Upper lobe of left lung (tissue), 6 donors: ENCODE measurements around the gene ATXN2. TPM values are rescaled to one million over a fixed set of nuclear protein-coding genes. Genes with fewer than 3 reads are reported as not detected.

Experiments
- ATAC-seq, 2 donors: fragments of 200-7000 bp; cut with Tn5 transposase; one replicate each; pipeline ENCODE4 v1.9.1; 2022; ENCODE audit warnings: mild to moderate bottlenecking in 2 of 2, moderate library complexity in 2 of 2; ENCODE audit not compliant: low FRiP score in 2 of 2
- DNase-seq, 2 donors: peaks; one replicate each; pipeline ENCODE4 v3.0.0-alpha.2; 2019 to 2020
- H3K27ac ChIP-seq, 4 donors: fragments of 200-600 bp; sonication (generic); one replicate each; pipeline ENCODE4 v1.5.1; 2016 to 2019
- H3K27me3 ChIP-seq, 4 donors: fragments of 200-600 bp; sonication (generic); one replicate each; pipeline ENCODE4 v1.5.1; 2017 to 2019
- H3K36me3 ChIP-seq, 4 donors: fragments of 200-600 bp; sonication (generic); one replicate each; pipeline ENCODE4 v1.5.1; 2016 to 2019
- H3K4me1 ChIP-seq, 4 donors: fragments of 200-600 bp; sonication (generic); one replicate each; pipeline ENCODE4 v1.5.1; 2018 to 2019
- H3K4me3 ChIP-seq, 4 donors: fragments of 200-600 bp; sonication (generic); one replicate each; pipeline ENCODE4 v1.5.1; 2017 to 2019; ENCODE audit warnings: mild to moderate bottlenecking in 2 of 4, moderate library complexity in 1 of 4
- H3K9me3 ChIP-seq, 4 donors: fragments of 200-600 bp; sonication (generic); one replicate each; pipeline ENCODE4 v1.5.1; 2018 to 2019
- CTCF ChIP-seq, 6 experiments: fragments of 450-650 bp in 4 of 6; fragments of 200-600 bp in 2 of 6; sonication (generic) in 2 of 6; IDR thresholded peaks; one replicate each; pipeline ENCODE4 v1.5.1; 2016 to 2019; ENCODE audit warnings: antibody characterized with exemption in 6 of 6
- EP300 ChIP-seq, 4 donors: sonication (generic); formaldehyde crosslinking; IDR thresholded peaks; one replicate each; pipeline ENCODE4 v1.5.1; 2017; ENCODE audit warnings: antibody characterized with exemption in 4 of 4, control low read depth in 2 of 4
- POLR2A ChIP-seq, 4 donors: fragments of 450-650 bp; IDR thresholded peaks; one replicate each; pipeline ENCODE4 v1.5.1; 2016 to 2017; ENCODE audit warnings: antibody characterized with exemption in 4 of 4, mild to moderate bottlenecking in 2 of 4
- POLR2AphosphoS5 ChIP-seq, 2 donors: sonication (generic); formaldehyde crosslinking; IDR thresholded peaks; one replicate each; pipeline ENCODE4 v1.5.1; 2017; ENCODE audit warnings: antibody characterized with exemption in 2 of 2
- WGBS, 2 donors: methylation state at CpG; one replicate each; pipeline ENCODE4 v1.1.5; 2017 to 2018; 5-methylcytosine and 5-hydroxymethylcytosine counted together
- total RNA-seq, 6 donors: library from RNA; depleted of rRNA in 4 of 6; stranded (reverse); fragments of >200 nt in 4 of 6; gene quantifications; one replicate each; pipeline versions ENCODE4 v1.1.0 to v1.2.1, GENCODE V29; 2016 to 2021
- donor health status: DM: no; HTN: no; CAD: no; lungs with moderate emphysema.
- donor health status: DM: no; HTN: yes; CAD: no; lungs with severe emphysema.

Gene ATXN2
- total RNA-seq, 6 donors from 2014 or later: 50.7 to 189 (median 75.2) TPM

GRCh38 chr12:111439657-111440151, 159.4 kb downstream of the ATXN2 start:
- DNase-seq: no peak
- peaks cover 81 to 98% (median 88%) of the 10 kb centered on the region in 4 donors for H3K4me1 ChIP-seq
- H3K36me3 ChIP-seq: peaks cover 0 to 13% (median 7%) of the 10 kb centered on the region in 4 donors
- no peak for TF ChIP-seq EP300 (IDR thresholded peaks at IDR 0.05)
- no peak for TF ChIP-seq POLR2AphosphoS5 (IDR thresholded peaks at IDR 0.05)
- TF ChIP-seq CTCF (IDR thresholded peaks at IDR 0.05): no peak
- TF ChIP-seq POLR2A (IDR thresholded peaks at IDR 0.05): no peak
- no peaks in the 10 kb centered on the region for H3K27me3 ChIP-seq
- WGBS, 2 donors: 80 to 85% methylated on average over 2 to 5 of the region's 5 CpGs
- H3K27ac ChIP-seq: peak overlapping the region in 3 of 4 donors; percentile 83 to 89 (median 87)
- H3K9me3 ChIP-seq: no peaks in the 10 kb centered on the region
- ATAC-seq: no peak
- H3K4me3 ChIP-seq: no peak overlapping the region

DNA sequence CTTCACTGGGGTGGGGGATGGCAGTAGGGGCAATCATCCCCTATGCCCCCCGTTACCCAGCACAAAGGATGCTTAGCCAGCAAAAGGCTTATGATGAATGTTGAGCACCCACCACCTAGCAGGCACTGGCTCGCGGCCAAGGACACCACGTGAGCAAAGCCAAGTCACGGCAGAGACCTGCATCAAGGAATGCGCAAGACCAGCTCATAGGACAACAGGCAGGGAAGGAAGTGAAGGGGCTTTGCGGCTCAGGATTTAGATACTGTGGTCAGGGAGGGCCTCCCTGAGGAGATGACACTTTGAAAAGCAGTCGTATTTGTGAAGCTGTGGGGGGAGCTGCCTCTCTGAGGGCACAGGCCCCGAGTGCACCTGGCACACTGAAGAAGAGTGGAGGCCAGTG, 160.6 kb downstream of the ATXN2 start:
- TF ChIP-seq POLR2AphosphoS5 (IDR thresholded peaks at IDR 0.05) (no peak), EP300 (IDR thresholded peaks at IDR 0.05) (no peak)
- no peak overlapping the region for H3K4me3 ChIP-seq
- no peaks in the 10 kb centered on the region for H3K27me3 ChIP-seq
- peak overlapping the region; percentile 52 to 89 (median 85) for H3K27ac ChIP-seq
- peaks cover 0 to 7% (median 7%) of the 10 kb centered on the region in 4 donors for H3K36me3 ChIP-seq
- H3K9me3 ChIP-seq: no peaks in the 10 kb centered on the region
- 28 to 33% methylated on average over 5 to 9 of the region's 9 CpGs for WGBS, 2 donors
- ATAC-seq (no peak), DNase-seq (peak; percentile 65 to 74)
- H3K4me1 ChIP-seq: peaks cover 80 to 98% (median 86%) of the 10 kb centered on the region in 4 donors

GRCh38 chr12:111437816-111438454, 161.2 kb downstream of the ATXN2 start:
- peak; percentile 37 to 57 for ATAC-seq
- Histone ChIP-seq H3K4me1 (peaks cover 83 to 97% (median 88%) of the 10 kb centered on the region in 4 donors), H3K9me3 (no peaks in the 10 kb centered on the region), H3K36me3 (peaks cover 0 to 7% (median 3%) of the 10 kb centered on the region in 4 donors), H3K27ac (peak overlapping the region; percentile 52 to 89 (median 85)), H3K27me3 (no peaks in the 10 kb centered on the region), H3K4me3 (no peak overlapping the region)
- peak; percentile 32 to 83 for DNase-seq
- WGBS, 2 donors: 49% methylated on average over 5 to 8 of the region's 8 CpGs
- TF ChIP-seq POLR2AphosphoS5 (IDR thresholded peaks at IDR 0.05) (peak; percentile 36 to 86), CTCF (IDR thresholded peaks at IDR 0.05) (no peak), POLR2A (IDR thresholded peaks at IDR 0.05) (no peak), EP300 (IDR thresholded peaks at IDR 0.05) (peak in 2 of 4 donors; percentile 74 to 84)

- no peak for DNase-seq
- 68% methylated on average over 4 of the region's 4 CpGs; no CpG with 5 or more reads in 1 of the 2 donors for WGBS, 2 donors
- Histone ChIP-seq H3K27ac (peak overlapping the region in 3 of 4 donors; percentile 83 to 89 (median 87)), H3K36me3 (no peaks in the 10 kb centered on the region), H3K4me3 (no peak overlapping the region), H3K4me1 (peaks cover 81 to 98% (median 88%) of the 10 kb centered on the region in 4 donors), H3K27me3 (no peaks in the 10 kb centered on the region), H3K9me3 (no peaks in the 10 kb centered on the region)
- TF ChIP-seq POLR2AphosphoS5 (IDR thresholded peaks at IDR 0.05): no peak
- TF ChIP-seq POLR2A (IDR thresholded peaks at IDR 0.05): no peak
- no peak for TF ChIP-seq EP300 (IDR thresholded peaks at IDR 0.05)
- ATAC-seq: no peak
Observed at GRCh38 chr12:111436811-111437210, 162.3 kb downstream of the ATXN2 start.

DNA sequence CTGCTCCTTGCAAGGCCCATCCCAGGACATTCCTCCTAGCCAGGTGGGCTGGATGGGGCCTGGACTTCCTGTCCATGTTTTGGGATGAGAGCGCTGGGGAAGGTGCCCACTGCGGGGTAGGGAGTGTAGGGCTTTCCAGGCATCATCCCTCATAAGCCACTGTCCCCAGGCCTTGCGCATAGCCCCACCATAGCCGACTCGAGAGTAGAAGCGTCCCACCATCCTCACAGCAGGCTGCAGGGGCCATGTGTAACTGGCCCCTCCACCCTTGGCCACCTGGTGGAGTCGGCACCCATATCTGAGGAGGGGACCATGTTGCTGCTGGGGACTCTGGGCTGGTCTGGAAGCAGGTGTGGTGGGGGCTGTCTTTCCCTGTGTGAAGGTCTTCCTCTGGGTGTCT, 162.8 kb downstream of the ATXN2 start:
- no peaks in the 10 kb centered on the region for H3K27me3 ChIP-seq
- H3K36me3 ChIP-seq: no peaks in the 10 kb centered on the region
- H3K27ac ChIP-seq: peak overlapping the region in 3 of 4 donors; percentile 83 to 89 (median 87)
- TF ChIP-seq CTCF (IDR thresholded peaks at IDR 0.05): no peak
- TF ChIP-seq POLR2AphosphoS5 (IDR thresholded peaks at IDR 0.05): no peak
- TF ChIP-seq EP300 (IDR thresholded peaks at IDR 0.05): no peak
- no peak for TF ChIP-seq POLR2A (IDR thresholded peaks at IDR 0.05)
- peaks cover 81 to 99% (median 89%) of the 10 kb centered on the region in 4 donors for H3K4me1 ChIP-seq
- DNase-seq (no peak), ATAC-seq (no peak)
- H3K4me3 ChIP-seq: no peak overlapping the region
- 70 to 91% methylated on average over 2 to 6 of the region's 7 CpGs for WGBS, 2 donors
- no peaks in the 10 kb centered on the region for H3K9me3 ChIP-seq
